PC-3 (cell line): Measurements from ENCODE around the gene PRR16.

Source experiments
- CTCF ChIP-seq: fragments of 300-600 bp; sonication (generic); conservative IDR thresholded peaks from 2 replicates; pipeline ENCODE4 v1.5.1; 2017; ENCODE audit warnings: antibody characterized with exemption, low read depth, mild to moderate bottlenecking, low read length
- EZH2 ChIP-seq: fragments of 300-600 bp; sonication (generic); IDR thresholded peaks from one replicate; pipeline ENCODE4 v1.6.1; 2017; ENCODE audit warnings: antibody characterized with exemption, mild to moderate bottlenecking, low read length; ENCODE audit not compliant: unreplicated experiment
- EZH2phosphoT487 ChIP-seq: fragments of 300-600 bp; sonication (generic); IDR thresholded peaks from 2 replicates; pipeline ENCODE4 v1.6.1; 2018; ENCODE audit warnings: mild to moderate bottlenecking, antibody characterized with exemption, low read length, borderline replicate concordance

- TF ChIP-seq CTCF (no peak), EZH2 (no peak), EZH2phosphoT487 (no peak)
Measured at GRCh38 chr5:120628156-120628555, 164.1 kb downstream of the PRR16 start.
